HepG2 (cell line): ENCODE results near the gene RTP2. TPM values are rescaled to one million over a fixed set of nuclear protein-coding genes. Genes with fewer than 3 reads are reported as not detected.

Source experiments
- CC2D1A ChIP-seq: sonication (generic); formaldehyde crosslinking; IDR thresholded peaks from 2 replicates; pipeline ENCODE4 v1.8.1; 2023; ENCODE audit warnings: mild to moderate bottlenecking, missing genetic modification reagents
- CEBPG ChIP-seq: IDR thresholded peaks from 2 replicates; pipeline ENCODE4 v1.6.1; 2016
- ELF3 ChIP-seq: IDR thresholded peaks from 2 replicates; pipeline ENCODE4 v1.6.1; 2016; ENCODE audit warnings: missing genetic modification reagents, missing compliant biosample characterization
- FOXJ3 ChIP-seq: sonication (generic); formaldehyde crosslinking; IDR thresholded peaks from 2 replicates; pipeline ENCODE4 v1.4.0; 2020; ENCODE audit warnings: missing genetic modification reagents, mild to moderate bottlenecking, borderline replicate concordance
- GLI4 ChIP-seq: sonication (generic); formaldehyde crosslinking; IDR thresholded peaks from 2 replicates; pipeline ENCODE4 v1.5.1; 2020; ENCODE audit warnings: missing genetic modification reagents, mild to moderate bottlenecking, moderate library complexity, borderline replicate concordance
- NKX3-1 ChIP-seq: sonication (generic); formaldehyde crosslinking; IDR thresholded peaks from 2 replicates; pipeline ENCODE4 v1.5.0; 2020; ENCODE audit warnings: missing genetic modification reagents
- RFX1 ChIP-seq: fragments of 450-650 bp; IDR thresholded peaks from 2 replicates; pipeline ENCODE4 v1.6.1; 2017
- SALL2 ChIP-seq: sonication (generic); formaldehyde crosslinking; IDR thresholded peaks from 2 replicates; pipeline ENCODE4 v1.8.1; 2023; ENCODE audit warnings: mild to moderate bottlenecking, missing genetic modification reagents, inconsistent platforms
- TCF7 ChIP-seq: sonication (generic); IDR thresholded peaks from 2 replicates; pipeline ENCODE4 v1.6.1; 2016; ENCODE audit warnings: antibody characterized with exemption, low read depth
- TERF1 ChIP-seq: sonication (generic); formaldehyde crosslinking; IDR thresholded peaks from 2 replicates; pipeline ENCODE4 v1.8.0; 2022; ENCODE audit warnings: mild to moderate bottlenecking, missing genetic modification reagents, moderate library complexity
- ZFY ChIP-seq: sonication (generic); formaldehyde crosslinking; IDR thresholded peaks from 2 replicates; pipeline ENCODE4 v1.4.0; 2020; ENCODE audit warnings: missing genetic modification reagents
- ZMAT3 ChIP-seq: sonication (generic); formaldehyde crosslinking; conservative IDR thresholded peaks from 2 replicates; pipeline ENCODE4 v1.7.0; 2021; ENCODE audit warnings: missing genetic modification reagents
- ZNF33B ChIP-seq: sonication (generic); formaldehyde crosslinking; IDR thresholded peaks from 2 replicates; pipeline ENCODE4 v1.5.1; 2020; ENCODE audit warnings: mild to moderate bottlenecking, missing genetic modification reagents
- ZNF672 ChIP-seq: sonication (generic); formaldehyde crosslinking; IDR thresholded peaks from 2 replicates; pipeline ENCODE4 v1.8.1; 2022; ENCODE audit warnings: missing genetic modification reagents
- ZNF691 ChIP-seq: sonication (generic); formaldehyde crosslinking; IDR thresholded peaks from 2 replicates; pipeline ENCODE4 v1.4.0; 2020; ENCODE audit warnings: missing genetic modification reagents, low read depth, mild to moderate bottlenecking, borderline replicate concordance
- ZNF737 ChIP-seq: sonication (generic); formaldehyde crosslinking; IDR thresholded peaks from 2 replicates; pipeline ENCODE4 v1.5.0; 2020; ENCODE audit warnings: missing genetic modification reagents, mild to moderate bottlenecking, borderline replicate concordance
- ZSCAN31 ChIP-seq: sonication (generic); formaldehyde crosslinking; IDR thresholded peaks from 2 replicates; pipeline ENCODE4 v1.5.0; 2020; ENCODE audit warnings: low read depth, mild to moderate bottlenecking, missing genetic modification reagents
- polyA plus RNA-seq, 8 experiments: library from polyadenylated mRNA; depleted of rRNA in 3 of 8; stranded (reverse) in 7 of 8; unstranded in 1 of 8; fragments of >200 nt; fragmentation: Illumina TruSeq in 4 of 8; extraction: Trizol in 4 of 8; gene quantifications; 2 replicates each; pipeline versions ENCODE4 v1.2.1 to v1.2.3, GENCODE V29; 2011 to 2016; ENCODE audit warnings: low read depth in 4 of 8, missing spikeins in 1 of 8, mixed read lengths in 1 of 8; ENCODE audit not compliant: insufficient read depth in 1 of 8
- total RNA-seq, 5 experiments: library from RNA; depleted of rRNA; stranded (reverse); fragments of >200 nt; fragmentation: Illumina TruSeq; extraction: Trizol; gene quantifications; 2 replicates each; pipeline ENCODE4 v1.2.3, GENCODE V29; 2016; ENCODE audit warnings: low read depth in 1 of 5
- TF ChIP-seq, protein P1 (sequence below): sonication (generic); formaldehyde crosslinking; IDR thresholded peaks from 2 replicates; pipeline ENCODE4 v1.5.1; 2020; ENCODE audit warnings: missing genetic modification reagents, mild to moderate bottlenecking, borderline replicate concordance
- TF ChIP-seq, protein P2 (sequence below): sonication (generic); formaldehyde crosslinking; IDR thresholded peaks from 2 replicates; pipeline ENCODE4 v1.8.0; 2022; ENCODE audit warnings: missing genetic modification reagents, mild to moderate bottlenecking, borderline replicate concordance
- TF ChIP-seq, protein P3 (sequence below): sonication (generic); formaldehyde crosslinking; IDR thresholded peaks from 2 replicates; pipeline ENCODE4 v1.9.0; 2022; ENCODE audit warnings: missing genetic modification reagents, mild to moderate bottlenecking, borderline replicate concordance

The RTP2 gene
- total and polyA plus RNA-seq, 2 of the 13 experiments (the other 11 are each of a cell fraction or from before 2014, with no cell fraction given), result not detected

DNA sequence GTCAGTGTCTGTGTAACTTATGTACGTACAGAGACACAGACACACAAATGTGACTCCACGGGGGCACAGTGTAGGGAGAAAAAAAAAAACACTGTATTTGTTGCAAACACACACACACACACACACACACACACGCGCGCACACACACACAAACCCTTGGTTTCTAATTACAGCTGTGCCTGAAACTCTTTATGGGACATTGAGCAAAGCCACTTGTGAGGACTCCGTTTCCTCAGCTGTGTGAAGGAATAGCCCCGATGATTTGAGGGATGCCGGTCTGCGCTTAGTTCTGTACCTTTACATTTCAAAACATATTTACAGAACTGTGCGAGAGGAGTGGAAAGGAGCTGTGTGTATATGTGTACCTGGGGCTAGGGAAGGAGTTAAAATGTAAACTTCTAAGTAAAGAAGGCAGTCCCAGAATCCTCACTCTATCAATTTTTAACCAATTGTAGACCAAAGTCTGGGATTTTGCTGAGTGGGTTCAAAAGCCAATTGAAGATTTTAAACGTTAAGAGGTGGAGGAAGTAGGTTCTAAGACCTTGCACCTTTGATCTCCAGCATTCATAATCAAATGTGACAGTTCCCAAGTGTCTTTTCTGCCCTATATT is 48.3 kb upstream of the RTP2 start (continued):
- TF ChIP-seq ZNF691 (CRISPR knock-in tag), result no peak
- 0 out of 2 replicates have a peak, but pooled peaks have one; percentile 60 for TF ChIP-seq ZNF33B
- TF ChIP-seq, protein P1, sequence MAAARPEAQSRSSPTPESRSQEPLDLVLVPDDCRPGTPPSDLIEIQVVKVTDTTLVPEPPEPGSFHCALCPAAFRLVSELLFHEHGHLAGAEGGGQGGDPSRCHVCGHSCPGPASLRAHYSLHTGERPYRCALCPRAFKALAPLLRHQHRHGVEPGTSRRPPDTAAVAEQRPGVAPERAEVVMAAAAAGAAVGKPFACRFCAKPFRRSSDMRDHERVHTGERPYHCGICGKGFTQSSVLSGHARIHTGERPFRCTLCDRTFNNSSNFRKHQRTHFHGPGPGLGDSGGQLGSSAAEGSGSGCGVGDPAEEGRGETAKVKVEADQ (CRISPR knock-in tag), result peak; percentile 90
- TF ChIP-seq ZNF737 (CRISPR knock-in tag), result no peak
- no peak for TF ChIP-seq ZNF672 (CRISPR knock-in tag)
- no peak for TF ChIP-seq TERF1 (CRISPR knock-in tag)
- peak; percentile 18 for TF ChIP-seq NKX3-1 (CRISPR knock-in tag)
- TF ChIP-seq GLI4 (CRISPR knock-in tag), result 0 out of 2 replicates have a peak, but pooled peaks have one; percentile 33
- TF ChIP-seq CEBPG (CRISPR knock-in tag), result peak; percentile 18; the same call in 1 of the 2 replicates
- TF ChIP-seq ELF3 (CRISPR knock-in tag), result peak; percentile 86
- peak; percentile 62 for TF ChIP-seq TCF7
- TF ChIP-seq, protein P2, sequence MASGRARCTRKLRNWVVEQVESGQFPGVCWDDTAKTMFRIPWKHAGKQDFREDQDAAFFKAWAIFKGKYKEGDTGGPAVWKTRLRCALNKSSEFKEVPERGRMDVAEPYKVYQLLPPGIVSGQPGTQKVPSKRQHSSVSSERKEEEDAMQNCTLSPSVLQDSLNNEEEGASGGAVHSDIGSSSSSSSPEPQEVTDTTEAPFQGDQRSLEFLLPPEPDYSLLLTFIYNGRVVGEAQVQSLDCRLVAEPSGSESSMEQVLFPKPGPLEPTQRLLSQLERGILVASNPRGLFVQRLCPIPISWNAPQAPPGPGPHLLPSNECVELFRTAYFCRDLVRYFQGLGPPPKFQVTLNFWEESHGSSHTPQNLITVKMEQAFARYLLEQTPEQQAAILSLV (CRISPR knock-in tag), result peak; percentile 73; the same call in 1 of the 2 replicates
- TF ChIP-seq RFX1, result no peak
- TF ChIP-seq SALL2 (CRISPR knock-in tag), result peak; percentile 86
- peak; percentile 84; the same call in 1 of the 2 replicates for TF ChIP-seq FOXJ3 (CRISPR knock-in tag)
- TF ChIP-seq ZFY (CRISPR knock-in tag), result 0 out of 2 replicates have a peak, but pooled peaks have one; percentile 30
- TF ChIP-seq ZSCAN31 (CRISPR knock-in tag), result no peak
- TF ChIP-seq ZMAT3 (CRISPR knock-in tag), result no peak
- TF ChIP-seq CC2D1A (CRISPR knock-in tag), result no peak
- TF ChIP-seq, protein P3, sequence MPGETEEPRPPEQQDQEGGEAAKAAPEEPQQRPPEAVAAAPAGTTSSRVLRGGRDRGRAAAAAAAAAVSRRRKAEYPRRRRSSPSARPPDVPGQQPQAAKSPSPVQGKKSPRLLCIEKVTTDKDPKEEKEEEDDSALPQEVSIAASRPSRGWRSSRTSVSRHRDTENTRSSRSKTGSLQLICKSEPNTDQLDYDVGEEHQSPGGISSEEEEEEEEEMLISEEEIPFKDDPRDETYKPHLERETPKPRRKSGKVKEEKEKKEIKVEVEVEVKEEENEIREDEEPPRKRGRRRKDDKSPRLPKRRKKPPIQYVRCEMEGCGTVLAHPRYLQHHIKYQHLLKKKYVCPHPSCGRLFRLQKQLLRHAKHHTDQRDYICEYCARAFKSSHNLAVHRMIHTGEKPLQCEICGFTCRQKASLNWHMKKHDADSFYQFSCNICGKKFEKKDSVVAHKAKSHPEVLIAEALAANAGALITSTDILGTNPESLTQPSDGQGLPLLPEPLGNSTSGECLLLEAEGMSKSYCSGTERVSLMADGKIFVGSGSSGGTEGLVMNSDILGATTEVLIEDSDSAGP, result peak; percentile 63; the same call in 1 of the 2 replicates
